ENCODE results near the gene CALCOCO2. TPM values are rescaled to one million over a fixed set of nuclear protein-coding genes. Genes with fewer than 3 reads are reported as not detected.
A peak's percentile ranks its signal among the peaks of the same experiment; 100 is the strongest.

The CALCOCO2 gene
- total and polyA plus RNA-seq, 11 donors: 102 to 322 (median 222) TPM

- ATAC-seq (peak; percentile 21 to 69 (median 58)), DNase-seq (peak; percentile 83 to 90 (median 83))
- Histone ChIP-seq H3K9me3 (no peaks in the 10 kb centered on the region), H3K36me3 (peaks cover 0 to 40% (median 33%) of the 10 kb centered on the region in 9 donors), H3K4me3 (peak overlapping the region; percentile 57 to 99 (median 87)), H3K27ac (peak overlapping the region; percentile 52 to 98 (median 94)), H3K27me3 (no peaks in the 10 kb centered on the region), H3K4me1 (peaks cover 0 to 51% (median 27%) of the 10 kb centered on the region in 12 donors)
- intact Hi-C loops (cut with DNase I): loop anchor here in 5 of 10 donors (1.0 to 10.0 kb wide), 4 partner anchors 16 to 126 kb away; partner anchors contain the start of genes ATP5MC1 (in 5 of the 5) and SNF8 (in 2 of the 5)
- WGBS, 4 donors: 2 to 3% (median 2%) methylated on average over 29 to 36 of the region's 36 CpGs
- no peak for TF ChIP-seq CTCF (IDR thresholded peaks at IDR 0.05)
- TF ChIP-seq POLR2A (IDR thresholded peaks at IDR 0.05): no peak
Observed at GRCh38 chr17:48908853-48909394, 78.1 kb downstream of the CALCOCO2 start.

GRCh38 chr17:48909783-48910182 lies 78.9 kb downstream of the CALCOCO2 start:
- Histone ChIP-seq H3K27me3 (no peaks in the 10 kb centered on the region), H3K9me3 (no peaks in the 10 kb centered on the region), H3K4me1 (peaks cover 0 to 58% (median 27%) of the 10 kb centered on the region in 12 donors), H3K36me3 (peaks cover 0 to 48% (median 41%) of the 10 kb centered on the region in 9 donors), H3K27ac (peak overlapping the region in 4 of 12 donors; percentile 85 to 97 (median 88)), H3K4me3 (peak overlapping the region in 9 of 12 donors; percentile 80 to 99 (median 91))
- TF ChIP-seq POLR2A (IDR thresholded peaks at IDR 0.05) (no peak), CTCF (IDR thresholded peaks at IDR 0.05) (no peak)
- no peak for ATAC-seq
- no peak for DNase-seq
- intact Hi-C loops (cut with DNase I): loop anchor here in 3 of 10 donors (2.0 to 10.0 kb wide), 3 partner anchors 17 to 125 kb away; partner anchors contain the start of genes SNF8 (in 2 of the 3) and ATP5MC1 (in 1 of the 3)
- 56 to 62% (median 58%) methylated on average over 4 of the region's 4 CpGs for WGBS, 4 donors

- intact Hi-C loops (cut with DNase I): no loop called here
- H3K27me3 ChIP-seq: no peaks in the 10 kb centered on the region
- TF ChIP-seq POLR2A (IDR thresholded peaks at IDR 0.05) (no peak), CTCF (IDR thresholded peaks at IDR 0.05) (no peak)
- H3K4me1 ChIP-seq: peaks cover 0 to 64% (median 28%) of the 10 kb centered on the region in 12 donors
- peaks cover 0 to 54% (median 46%) of the 10 kb centered on the region in 9 donors for H3K36me3 ChIP-seq
- H3K27ac ChIP-seq: peak overlapping the region in 1 of 12 donors; percentile 97
- no peak for DNase-seq
- peak overlapping the region in 5 of 12 donors; percentile 5 to 99 (median 93) for H3K4me3 ChIP-seq
- 44 to 61% (median 52%) methylated on average over 2 of the region's 2 CpGs for WGBS, 4 donors
- ATAC-seq: no peak
- H3K9me3 ChIP-seq: no peaks in the 10 kb centered on the region
Observed at GRCh38 chr17:48910370-48910769, 79.5 kb downstream of the CALCOCO2 start.

GRCh38 chr17:48912476-48912875 lies 81.6 kb downstream of the CALCOCO2 start:
- ATAC-seq (no peak), DNase-seq (no peak)
- no peaks in the 10 kb centered on the region for H3K27me3 ChIP-seq
- H3K4me3 ChIP-seq: no peak overlapping the region
- H3K27ac ChIP-seq: no peak overlapping the region
- H3K9me3 ChIP-seq: no peaks in the 10 kb centered on the region
- TF ChIP-seq CTCF (IDR thresholded peaks at IDR 0.05): no peak
- 89 to 93% (median 91%) methylated on average over 2 of the region's 2 CpGs for WGBS, 4 donors
- peaks cover 0 to 75% (median 65%) of the 10 kb centered on the region in 9 donors for H3K36me3 ChIP-seq
- intact Hi-C loops (cut with DNase I): no loop called here
- H3K4me1 ChIP-seq: peaks cover 0 to 74% (median 26%) of the 10 kb centered on the region in 12 donors

Other genes with a start within 250 kb of the CALCOCO2 start
- 1 to 10 TPM in 7 of 9 donors, under 1 TPM in 2; 0.11 to 5.5 (median 2.0) TPM for gene HOXB3, start 240.8 kb upstream of the CALCOCO2 start, total RNA-seq
- gene HOXB3, start 240.8 kb upstream of the CALCOCO2 start, polyA plus RNA-seq: 1 to 10 TPM in 1 of 2 donors, under 1 TPM in 1; 0.61 to 2.0 TPM
- 1 to 10 TPM in 1 of 9 donors, under 1 TPM in 2, not detected in 6; 0.17 to 1.0 (median 0.35) TPM for gene HOXB5, start 237.3 kb upstream of the CALCOCO2 start, total RNA-seq
- under 1 TPM; 0.04 to 0.08 TPM for gene HOXB5, start 237.3 kb upstream of the CALCOCO2 start, polyA plus RNA-seq
- 1 to 10 TPM in 2 of 9 donors, under 1 TPM in 6, not detected in 1; 0.30 to 2.0 (median 0.62) TPM for gene HOXB6, start 226.0 kb upstream of the CALCOCO2 start, total RNA-seq
- gene HOXB6, start 226.0 kb upstream of the CALCOCO2 start, polyA plus RNA-seq: under 1 TPM; 0.38 to 0.57 TPM
- under 1 TPM in 4 of 9 donors, not detected in 5; 0.25 to 0.88 (median 0.55) TPM for gene HOXB7, start 220.0 kb upstream of the CALCOCO2 start, total RNA-seq
- under 1 TPM; 0.12 to 0.46 TPM for gene HOXB7, start 220.0 kb upstream of the CALCOCO2 start, polyA plus RNA-seq
- not detected for gene HOXB8, start 215.7 kb upstream of the CALCOCO2 start, total RNA-seq
- not detected for gene HOXB8, start 215.7 kb upstream of the CALCOCO2 start, polyA plus RNA-seq
- gene HOXB9, start 204.7 kb upstream of the CALCOCO2 start, total RNA-seq: not detected
- not detected for gene HOXB9, start 204.7 kb upstream of the CALCOCO2 start, polyA plus RNA-seq
- gene PRAC1, start 108.5 kb upstream of the CALCOCO2 start, total RNA-seq: not detected
- gene PRAC1, start 108.5 kb upstream of the CALCOCO2 start, polyA plus RNA-seq: not detected
- not detected for gene PRAC2, start 107.8 kb upstream of the CALCOCO2 start, total RNA-seq
- gene PRAC2, start 107.8 kb upstream of the CALCOCO2 start, polyA plus RNA-seq: not detected
- gene HOXB13, start 102.3 kb upstream of the CALCOCO2 start, total RNA-seq: not detected
- gene HOXB13, start 102.3 kb upstream of the CALCOCO2 start, polyA plus RNA-seq: not detected
- gene TTLL6, start 13.8 kb upstream of the CALCOCO2 start, total RNA-seq: under 1 TPM in 1 of 9 donors, not detected in 8; 0.55 TPM
- under 1 TPM; 0.07 to 0.15 TPM for gene TTLL6, start 13.8 kb upstream of the CALCOCO2 start, polyA plus RNA-seq
- gene ATP5MC1, start 61.8 kb downstream of the CALCOCO2 start, total RNA-seq: 1,000 to 10,000 TPM in 1 of 9 donors, 100 to 1,000 TPM in 8; 225 to 1,147 (median 370) TPM
- gene ATP5MC1, start 61.8 kb downstream of the CALCOCO2 start, polyA plus RNA-seq: 1,000 to 10,000 TPM in 1 of 2 donors, 100 to 1,000 TPM in 1; 638 to 1,709 TPM
- gene UBE2Z, start 77.4 kb downstream of the CALCOCO2 start, total RNA-seq: 10 to 100 TPM; 31.1 to 59.0 (median 41.0) TPM
- gene UBE2Z, start 77.4 kb downstream of the CALCOCO2 start, polyA plus RNA-seq: 10 to 100 TPM; 19.3 to 56.8 TPM
- gene SNF8, start 113.8 kb downstream of the CALCOCO2 start, total RNA-seq: 100 to 1,000 TPM in 4 of 9 donors, 10 to 100 TPM in 5; 66.9 to 122 (median 96.1) TPM
- 100 to 1,000 TPM; 143 to 144 TPM for gene SNF8, start 113.8 kb downstream of the CALCOCO2 start, polyA plus RNA-seq
- gene GIP, start 137.6 kb downstream of the CALCOCO2 start, total RNA-seq: not detected
- gene GIP, start 137.6 kb downstream of the CALCOCO2 start, polyA plus RNA-seq: not detected
- not detected for gene IGF2BP1, start 166.3 kb downstream of the CALCOCO2 start, total RNA-seq
- under 1 TPM in 1 of 2 donors, not detected in 1; 0.01 TPM for gene IGF2BP1, start 166.3 kb downstream of the CALCOCO2 start, polyA plus RNA-seq

Data from heart left ventricle (tissue), 16 donors.